HepG2 (cell line): Measurements from ENCODE around the gene ETF1. TPM values are rescaled to one million over a fixed set of nuclear protein-coding genes. Genes with fewer than 3 reads are reported as not detected.

ENCODE experiments used
- CCAR2 ChIP-seq: fragments of 200-400 bp; formaldehyde crosslinking; optimal IDR thresholded peaks from 2 replicates; pipeline ENCODE3; 2018; ENCODE audit warnings: low read depth, mild to moderate bottlenecking, low read length, moderate library complexity
- CEBPB ChIP-seq: IDR thresholded peaks from 2 replicates; pipeline ENCODE4 v1.6.1; 2011; ENCODE audit warnings: low read depth, low read length, improper control_type of control experiment, borderline replicate concordance
- CEBPG ChIP-seq: IDR thresholded peaks from 2 replicates; pipeline ENCODE4 v1.6.1; 2016
- HDAC1 ChIP-seq: sonication (generic); formaldehyde crosslinking; IDR thresholded peaks from 2 replicates; pipeline ENCODE4 v1.5.1; 2020; ENCODE audit warnings: mild to moderate bottlenecking, missing genetic modification reagents
- HMG20B ChIP-seq: conservative IDR thresholded peaks from 2 replicates; pipeline ENCODE4 v1.6.1; 2016; ENCODE audit warnings: missing genetic modification reagents, missing compliant biosample characterization
- PCBP1 ChIP-seq: fragments of 200-400 bp; formaldehyde crosslinking; IDR thresholded peaks from 2 replicates; pipeline ENCODE4 v1.6.1; 2017; ENCODE audit warnings: mild to moderate bottlenecking, low read depth, low read length, borderline replicate concordance
- REL ChIP-seq: sonication (generic); formaldehyde crosslinking; conservative IDR thresholded peaks from 2 replicates; pipeline ENCODE4 v1.8.0; 2022; ENCODE audit warnings: mild to moderate bottlenecking, missing genetic modification reagents, moderate library complexity
- RELA ChIP-seq: sonication (generic); formaldehyde crosslinking; IDR thresholded peaks from 2 replicates; pipeline ENCODE4 v1.4.0; 2020; ENCODE audit warnings: missing genetic modification reagents
- REXO4 ChIP-seq: sonication (generic); formaldehyde crosslinking; IDR thresholded peaks from 2 replicates; pipeline ENCODE4 v1.8.0; 2022; ENCODE audit warnings: missing genetic modification reagents, mild to moderate bottlenecking, borderline replicate concordance
- SNAPC2 ChIP-seq: sonication (generic); formaldehyde crosslinking; IDR thresholded peaks from 2 replicates; pipeline ENCODE4 v1.8.1; 2022; ENCODE audit warnings: mild to moderate bottlenecking, missing genetic modification reagents
- SP140L ChIP-seq: sonication (generic); formaldehyde crosslinking; IDR thresholded peaks from 2 replicates; pipeline ENCODE4 v1.4.0; 2020; ENCODE audit warnings: missing genetic modification reagents, borderline replicate concordance
- TCF7L2 ChIP-seq: IDR thresholded peaks from 2 replicates; pipeline ENCODE4 v1.6.1; 2011; ENCODE audit warnings: mild to moderate bottlenecking, low read depth, low read length, moderate library complexity
- ZNF230 ChIP-seq: sonication (generic); formaldehyde crosslinking; IDR thresholded peaks from 2 replicates; pipeline ENCODE4 v1.4.0; 2020; ENCODE audit warnings: mild to moderate bottlenecking, missing genetic modification reagents
- ZNF354B ChIP-seq: sonication (generic); formaldehyde crosslinking; IDR thresholded peaks from 2 replicates; pipeline ENCODE4 v1.8.0; 2022; ENCODE audit warnings: mild to moderate bottlenecking, missing genetic modification reagents
- ZNF510 ChIP-seq: sonication (generic); formaldehyde crosslinking; IDR thresholded peaks from 2 replicates; pipeline ENCODE4 v1.4.0; 2020; ENCODE audit warnings: low read depth, mild to moderate bottlenecking, missing genetic modification reagents
- ZNF547 ChIP-seq: sonication (generic); formaldehyde crosslinking; IDR thresholded peaks from 2 replicates; pipeline ENCODE4 v1.5.1; 2020; ENCODE audit warnings: mild to moderate bottlenecking, missing genetic modification reagents
- ZNF556 ChIP-seq: sonication (generic); formaldehyde crosslinking; IDR thresholded peaks from 2 replicates; pipeline ENCODE4 v1.4.0; 2020; ENCODE audit warnings: mild to moderate bottlenecking, missing genetic modification reagents, borderline replicate concordance
- ZNF558 ChIP-seq: sonication (generic); formaldehyde crosslinking; IDR thresholded peaks from 2 replicates; pipeline ENCODE4 v1.9.0; 2022; ENCODE audit warnings: mild to moderate bottlenecking, missing genetic modification reagents, borderline replicate concordance
- polyA plus RNA-seq, 8 experiments: library from polyadenylated mRNA; depleted of rRNA in 3 of 8; stranded (reverse) in 7 of 8; unstranded in 1 of 8; fragments of >200 nt; fragmentation: Illumina TruSeq in 4 of 8; extraction: Trizol in 4 of 8; gene quantifications; 2 replicates each; pipeline versions ENCODE4 v1.2.1 to v1.2.3, GENCODE V29; 2011 to 2016; ENCODE audit warnings: low read depth in 4 of 8, missing spikeins in 1 of 8, mixed read lengths in 1 of 8; ENCODE audit not compliant: insufficient read depth in 1 of 8
- total RNA-seq, 5 experiments: library from RNA; depleted of rRNA; stranded (reverse); fragments of >200 nt; fragmentation: Illumina TruSeq; extraction: Trizol; gene quantifications; 2 replicates each; pipeline ENCODE4 v1.2.3, GENCODE V29; 2016; ENCODE audit warnings: low read depth in 1 of 5
- TF ChIP-seq, protein P1 (sequence below): IDR thresholded peaks from 2 replicates; pipeline ENCODE4 v1.6.1; 2016
- TF ChIP-seq, protein P2 (sequence below): sonication (generic); formaldehyde crosslinking; IDR thresholded peaks from 2 replicates; pipeline ENCODE4 v1.8.0; 2022; ENCODE audit warnings: mild to moderate bottlenecking, missing genetic modification reagents, borderline replicate concordance
- TF ChIP-seq, protein P3 (sequence below): sonication (generic); formaldehyde crosslinking; IDR thresholded peaks from 2 replicates; pipeline ENCODE4 v1.8.1; 2023; ENCODE audit warnings: missing genetic modification reagents, inconsistent platforms, borderline replicate concordance
- TF ChIP-seq, protein P4 (sequence below): sonication (generic); formaldehyde crosslinking; conservative IDR thresholded peaks from 2 replicates; pipeline ENCODE4 v1.4.0; 2020; ENCODE audit warnings: missing genetic modification reagents
- TF ChIP-seq, protein P5 (sequence below): sonication (generic); formaldehyde crosslinking; conservative IDR thresholded peaks from 2 replicates; pipeline ENCODE4 v1.4.0; 2020; ENCODE audit warnings: missing genetic modification reagents

Gene ETF1
- total and polyA plus RNA-seq, 2 of the 13 experiments (the other 11 are each of a cell fraction or from before 2014, with no cell fraction given) = 52.1 to 184 TPM

GRCh38 chr5:138575194-138576015 lies 32.4 kb upstream of the ETF1 start, which contains the start of gene HSPA9 (continued):
- TF ChIP-seq ZNF547 (CRISPR knock-in tag) (peak; percentile 93), PCBP1 (no peak), SP140L (CRISPR knock-in tag) (0 out of 2 replicates have a peak, but pooled peaks have one; percentile 48), ZNF558 (CRISPR knock-in tag) (peak; percentile 96; the same call in 1 of the 2 replicates), ZNF556 (0 out of 2 replicates have a peak, but pooled peaks have one; percentile 49), REXO4 (no peak), TCF7L2 (no peak), ZNF510 (no peak), HMG20B (CRISPR knock-in tag) (no peak; the same call in 1 of the 2 replicates), REL (peak; percentile 92; the same call in 1 of the 2 replicates), CEBPB (peak; percentile 98), HDAC1 (CRISPR knock-in tag) (peak; percentile 92), CEBPG (CRISPR knock-in tag) (peak; percentile 98), ZNF230 (no peak; the same call in none of the 2 replicates), ZNF354B (CRISPR knock-in tag) (no peak), SNAPC2 (CRISPR knock-in tag) (0 out of 2 replicates have a peak, but pooled peaks have one; percentile 74), CCAR2 (no peak), RELA (CRISPR knock-in tag) (no peak; the same call in 1 of the 2 replicates)
- TF ChIP-seq, protein P1, sequence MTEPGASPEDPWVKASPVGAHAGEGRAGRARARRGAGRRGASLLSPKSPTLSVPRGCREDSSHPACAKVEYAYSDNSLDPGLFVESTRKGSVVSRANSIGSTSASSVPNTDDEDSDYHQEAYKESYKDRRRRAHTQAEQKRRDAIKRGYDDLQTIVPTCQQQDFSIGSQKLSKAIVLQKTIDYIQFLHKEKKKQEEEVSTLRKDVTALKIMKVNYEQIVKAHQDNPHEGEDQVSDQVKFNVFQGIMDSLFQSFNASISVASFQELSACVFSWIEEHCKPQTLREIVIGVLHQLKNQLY (CRISPR knock-in tag) = peak; percentile 60
- TF ChIP-seq, protein P2, sequence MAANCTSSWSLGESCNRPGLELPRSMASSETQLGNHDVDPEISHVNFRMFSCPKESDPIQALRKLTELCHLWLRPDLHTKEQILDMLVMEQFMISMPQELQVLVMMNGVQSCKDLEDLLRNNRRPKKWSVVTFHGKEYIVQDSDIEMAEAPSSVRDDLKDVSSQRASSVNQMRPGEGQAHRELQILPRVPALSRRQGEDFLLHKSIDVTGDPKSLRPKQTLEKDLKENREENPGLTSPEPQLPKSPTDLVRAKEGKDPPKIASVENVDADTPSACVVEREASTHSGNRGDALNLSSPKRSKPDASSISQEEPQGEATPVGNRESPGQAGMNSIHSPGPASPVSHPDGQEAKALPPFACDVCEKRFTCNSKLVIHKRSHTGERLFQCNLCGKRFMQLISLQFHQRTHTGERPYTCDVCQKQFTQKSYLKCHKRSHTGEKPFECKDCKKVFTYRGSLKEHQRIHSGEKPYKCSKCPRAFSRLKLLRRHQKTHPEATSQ (CRISPR knock-in tag) = no peak
- TF ChIP-seq, protein P3, sequence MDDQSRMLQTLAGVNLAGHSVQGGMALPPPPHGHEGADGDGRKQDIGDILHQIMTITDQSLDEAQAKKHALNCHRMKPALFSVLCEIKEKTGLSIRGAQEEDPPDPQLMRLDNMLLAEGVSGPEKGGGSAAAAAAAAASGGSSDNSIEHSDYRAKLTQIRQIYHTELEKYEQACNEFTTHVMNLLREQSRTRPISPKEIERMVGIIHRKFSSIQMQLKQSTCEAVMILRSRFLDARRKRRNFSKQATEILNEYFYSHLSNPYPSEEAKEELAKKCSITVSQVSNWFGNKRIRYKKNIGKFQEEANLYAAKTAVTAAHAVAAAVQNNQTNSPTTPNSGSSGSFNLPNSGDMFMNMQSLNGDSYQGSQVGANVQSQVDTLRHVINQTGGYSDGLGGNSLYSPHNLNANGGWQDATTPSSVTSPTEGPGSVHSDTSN = 0 out of 2 replicates have a peak, but pooled peaks have one; percentile 65
- TF ChIP-seq, protein P4, sequence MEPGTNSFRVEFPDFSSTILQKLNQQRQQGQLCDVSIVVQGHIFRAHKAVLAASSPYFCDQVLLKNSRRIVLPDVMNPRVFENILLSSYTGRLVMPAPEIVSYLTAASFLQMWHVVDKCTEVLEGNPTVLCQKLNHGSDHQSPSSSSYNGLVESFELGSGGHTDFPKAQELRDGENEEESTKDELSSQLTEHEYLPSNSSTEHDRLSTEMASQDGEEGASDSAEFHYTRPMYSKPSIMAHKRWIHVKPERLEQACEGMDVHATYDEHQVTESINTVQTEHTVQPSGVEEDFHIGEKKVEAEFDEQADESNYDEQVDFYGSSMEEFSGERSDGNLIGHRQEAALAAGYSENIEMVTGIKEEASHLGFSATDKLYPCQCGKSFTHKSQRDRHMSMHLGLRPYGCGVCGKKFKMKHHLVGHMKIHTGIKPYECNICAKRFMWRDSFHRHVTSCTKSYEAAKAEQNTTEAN (CRISPR knock-in tag) = peak; percentile 85
- TF ChIP-seq, protein P5, sequence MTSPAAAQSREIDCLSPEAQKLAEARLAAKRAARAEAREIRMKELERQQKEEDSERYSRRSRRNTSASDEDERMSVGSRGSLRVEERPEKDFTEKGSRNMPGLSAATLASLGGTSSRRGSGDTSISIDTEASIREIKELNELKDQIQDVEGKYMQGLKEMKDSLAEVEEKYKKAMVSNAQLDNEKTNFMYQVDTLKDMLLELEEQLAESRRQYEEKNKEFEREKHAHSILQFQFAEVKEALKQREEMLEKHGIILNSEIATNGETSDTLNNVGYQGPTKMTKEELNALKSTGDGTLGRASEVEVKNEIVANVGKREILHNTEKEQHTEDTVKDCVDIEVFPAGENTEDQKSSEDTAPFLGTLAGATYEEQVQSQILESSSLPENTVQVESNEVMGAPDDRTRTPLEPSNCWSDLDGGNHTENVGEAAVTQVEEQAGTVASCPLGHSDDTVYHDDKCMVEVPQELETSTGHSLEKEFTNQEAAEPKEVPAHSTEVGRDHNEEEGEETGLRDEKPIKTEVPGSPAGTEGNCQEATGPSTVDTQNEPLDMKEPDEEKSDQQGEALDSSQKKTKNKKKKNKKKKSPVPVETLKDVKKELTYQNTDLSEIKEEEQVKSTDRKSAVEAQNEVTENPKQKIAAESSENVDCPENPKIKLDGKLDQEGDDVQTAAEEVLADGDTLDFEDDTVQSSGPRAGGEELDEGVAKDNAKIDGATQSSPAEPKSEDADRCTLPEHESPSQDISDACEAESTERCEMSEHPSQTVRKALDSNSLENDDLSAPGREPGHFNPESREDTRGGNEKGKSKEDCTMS (CRISPR knock-in tag) = no peak
